Mesenchymal stem cell (in vitro differentiated cells and primary cell): ENCODE results near the gene SPSB1.

ENCODE experiments used
- DNase-seq: peaks from one replicate; pipeline ENCODE4 v3.0.0-alpha.2; 2013
- H2AFZ ChIP-seq: one replicate; pipeline ENCODE4 v1.6.1; 2013; ENCODE audit warnings: low read depth, mild to moderate bottlenecking, control low read depth, inconsistent platforms, low read length, moderate library complexity
- H2AK5ac ChIP-seq: 2 replicates; pipeline ENCODE4 v1.6.1; 2013; ENCODE audit warnings: low read length, moderate library complexity, mild to moderate bottlenecking, inconsistent platforms; ENCODE audit not compliant: severe bottlenecking
- H2BK120ac ChIP-seq: one replicate; pipeline ENCODE4 v1.6.1; 2013; ENCODE audit warnings: low read depth, mild to moderate bottlenecking, inconsistent platforms, low read length, moderate library complexity
- H2BK12ac ChIP-seq, 2 experiments: one replicate each; pipeline ENCODE4 v1.6.1; 2013; ENCODE audit warnings: inconsistent platforms in 2 of 2, low read length in 2 of 2, mild to moderate bottlenecking in 2 of 2, moderate library complexity in 2 of 2, control low read depth in 1 of 2
- H2BK15ac ChIP-seq: one replicate; pipeline ENCODE4 v1.6.1; 2013; ENCODE audit warnings: mild to moderate bottlenecking, low read depth, inconsistent platforms; ENCODE audit not compliant: poor library complexity, severe bottlenecking
- H2BK5ac ChIP-seq: 2 replicates; pipeline ENCODE4 v1.6.1; 2013; ENCODE audit warnings: low read depth, mild to moderate bottlenecking, low read length, control low read depth, inconsistent platforms; ENCODE audit not compliant: poor library complexity, severe bottlenecking
- H3K14ac ChIP-seq, 2 experiments: one replicate each; pipeline ENCODE4 v1.6.1; 2013; ENCODE audit warnings: inconsistent platforms in 2 of 2, low read length in 2 of 2, control low read depth in 1 of 2, mild to moderate bottlenecking in 1 of 2, moderate library complexity in 1 of 2
- H3K18ac ChIP-seq, 2 experiments: one replicate each; pipeline ENCODE4 v1.6.1; 2013; ENCODE audit warnings: inconsistent platforms in 2 of 2, low read length in 2 of 2, control low read depth in 1 of 2, low read depth in 1 of 2, mild to moderate bottlenecking in 1 of 2
- H3K23ac ChIP-seq, 2 experiments: one replicate each; pipeline ENCODE4 v1.6.1; 2013; ENCODE audit warnings: inconsistent platforms in 2 of 2, low read length in 2 of 2, mild to moderate bottlenecking in 2 of 2, moderate library complexity in 2 of 2, control low read depth in 1 of 2
- H3K27ac ChIP-seq: 2 replicates; pipeline ENCODE4 v1.5.1; 2013; ENCODE audit warnings: mild to moderate bottlenecking, moderate library complexity, low read length, control low read depth, inconsistent platforms; ENCODE audit not compliant: poor library complexity, severe bottlenecking
- H3K27me3 ChIP-seq, 2 experiments: 2 replicates each; pipeline versions ENCODE4 v1.6.1 to v1.7.0; 2013; ENCODE audit warnings: low read length in 2 of 2, mild to moderate bottlenecking in 2 of 2, moderate library complexity in 2 of 2, control low read depth in 1 of 2, inconsistent platforms in 1 of 2; ENCODE audit not compliant: control insufficient read depth in 1 of 2, insufficient read depth in 1 of 2
- H3K36me3 ChIP-seq, 2 experiments: 2 replicates each; pipeline versions ENCODE4 v1.6.1 to v1.7.0; 2013; ENCODE audit warnings: low read length in 2 of 2, control low read depth in 1 of 2, inconsistent platforms in 1 of 2, low read depth in 1 of 2, mild to moderate bottlenecking in 1 of 2; ENCODE audit not compliant: insufficient read depth in 2 of 2, control insufficient read depth in 1 of 2
- H3K4ac ChIP-seq, 2 experiments: one replicate each; pipeline ENCODE4 v1.6.1; 2013; ENCODE audit warnings: inconsistent platforms in 2 of 2, low read length in 2 of 2, mild to moderate bottlenecking in 2 of 2, moderate library complexity in 2 of 2, control low read depth in 1 of 2, low read depth in 1 of 2
- H3K4me1 ChIP-seq: 2 replicates; pipeline ENCODE4 v1.6.1; 2013; ENCODE audit warnings: low read depth, low read length, control low read depth; ENCODE audit not compliant: control insufficient read depth, insufficient read depth
- H3K4me2 ChIP-seq: 2 replicates; pipeline ENCODE4 v1.6.1; 2013; ENCODE audit warnings: low read length, mild to moderate bottlenecking, inconsistent platforms; ENCODE audit not compliant: poor library complexity, severe bottlenecking
- H3K4me3 ChIP-seq, 2 experiments: 2 replicates each; pipeline versions ENCODE4 v1.5.1 to v1.7.0; 2013; ENCODE audit warnings: low read length in 2 of 2, mild to moderate bottlenecking in 2 of 2, control low read depth in 1 of 2, low read depth in 1 of 2; ENCODE audit not compliant: insufficient read depth in 1 of 2
- H3K79me1 ChIP-seq: replicated peaks from 2 replicates; pipeline ENCODE4 v1.6.1; 2013; ENCODE audit warnings: mild to moderate bottlenecking, control low read depth, low read length, inconsistent platforms; ENCODE audit not compliant: poor library complexity, severe bottlenecking
- H3K9ac ChIP-seq: 2 replicates; pipeline ENCODE4 v1.7.0; 2013; ENCODE audit warnings: mild to moderate bottlenecking, low read length, moderate library complexity
- H3K9me3 ChIP-seq: 2 replicates; pipeline ENCODE4 v1.7.0; 2013; ENCODE audit warnings: mild to moderate bottlenecking, low read length; ENCODE audit not compliant: control insufficient read depth
- H4K8ac ChIP-seq: one replicate; pipeline ENCODE4 v1.6.1; 2013; ENCODE audit warnings: inconsistent platforms, mild to moderate bottlenecking, low read length, moderate library complexity
- H4K91ac ChIP-seq: one replicate; pipeline ENCODE4 v1.6.1; 2013; ENCODE audit warnings: mild to moderate bottlenecking, low read length, inconsistent platforms
- WGBS: methylation state at CpG from one replicate; pipeline ENCODE4 v1.1.7; 2013; ENCODE audit warnings: mixed read lengths; 5-methylcytosine and 5-hydroxymethylcytosine counted together

SPSB1 gene

DNA sequence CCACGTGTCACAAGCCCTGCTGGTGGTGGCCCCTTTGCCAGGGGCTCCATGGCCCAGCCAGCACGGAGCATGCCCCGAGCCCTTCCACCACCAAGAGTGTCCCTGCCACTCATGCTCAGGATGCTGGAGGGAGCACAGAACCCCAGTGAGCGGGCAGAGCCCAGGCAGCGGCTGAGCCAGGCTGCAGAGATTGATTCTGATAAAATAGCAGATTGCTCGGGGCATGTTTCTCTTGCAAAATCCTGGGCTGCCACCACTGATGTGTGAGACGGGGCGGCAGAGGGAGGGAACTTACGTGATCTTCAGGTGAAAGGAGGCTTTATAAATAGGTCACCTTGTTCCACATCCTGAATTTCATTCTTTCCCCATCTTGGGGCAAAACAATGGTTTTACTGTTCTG, 53.2 kb downstream of the SPSB1 start:
- Histone ChIP-seq H3K4ac (no peak overlapping the region), H3K14ac (no peak overlapping the region), H2AFZ (no peak overlapping the region), H3K23ac (no peak overlapping the region), H2BK15ac (no peak overlapping the region), H2BK120ac (no peak overlapping the region), H3K4me3 (no peak overlapping the region), H2BK5ac (no peak overlapping the region), H3K4me2 (no peak overlapping the region), H3K9me3 (no peaks in the 10 kb centered on the region), H3K27me3 (no peaks in the 10 kb centered on the region), H3K18ac (no peak overlapping the region), H4K91ac (no peak overlapping the region), H3K79me1 (peaks cover 33% of the 10 kb centered on the region), H3K27ac (no peak overlapping the region), H3K4me1 (peaks cover 43% of the 10 kb centered on the region), H2AK5ac (no peak overlapping the region), H4K8ac (no peak overlapping the region), H2BK12ac (no peak overlapping the region), H3K36me3 (peaks cover 44 to 48% of the 10 kb centered on the region in 2 experiments), H3K9ac (no peak overlapping the region)
- DNase-seq = no peak
- WGBS = 88% methylated on average over 8 of the region's 9 CpGs

DNA sequence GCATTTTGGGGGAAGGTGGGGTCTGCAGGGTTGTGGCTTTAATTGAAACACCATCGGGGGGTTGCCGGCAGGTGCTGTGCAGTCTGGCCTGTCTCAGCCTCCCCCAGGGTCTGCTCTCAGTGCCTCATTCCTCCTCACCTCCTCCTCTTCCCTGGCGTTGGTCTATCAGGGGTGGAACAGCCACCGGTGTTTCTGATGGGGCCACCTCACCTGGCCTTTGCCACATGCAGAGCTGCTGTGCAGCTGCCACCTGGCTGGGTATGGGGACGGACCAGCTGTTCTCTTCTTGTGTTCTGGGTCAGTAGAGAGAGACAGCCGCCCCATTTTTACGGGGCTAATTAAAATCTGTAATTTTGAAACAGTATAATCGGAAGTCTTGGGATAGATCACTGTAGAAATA, 53.9 kb downstream of the SPSB1 start:
- H3K27ac ChIP-seq = no peak overlapping the region
- H4K91ac ChIP-seq = peak overlapping the region; percentile 37
- WGBS = 98% methylated on average over 8 of the region's 8 CpGs
- no peak overlapping the region for H2BK15ac ChIP-seq
- peaks cover 40% of the 10 kb centered on the region for H3K4me1 ChIP-seq
- no peaks in the 10 kb centered on the region for H3K27me3 ChIP-seq
- no peak overlapping the region for H3K9ac ChIP-seq
- no peak overlapping the region for H2AFZ ChIP-seq
- H2AK5ac ChIP-seq = no peak overlapping the region
- H3K36me3 ChIP-seq = peaks cover 46 to 48% of the 10 kb centered on the region in 2 experiments
- no peak overlapping the region for H3K18ac ChIP-seq
- peaks cover 30% of the 10 kb centered on the region for H3K79me1 ChIP-seq
- no peak overlapping the region for H3K4me2 ChIP-seq
- no peak overlapping the region for H2BK12ac ChIP-seq
- no peak overlapping the region for H3K23ac ChIP-seq
- H3K14ac ChIP-seq = no peak overlapping the region
- no peaks in the 10 kb centered on the region for H3K9me3 ChIP-seq
- H3K4ac ChIP-seq = no peak overlapping the region
- DNase-seq = no peak
- no peak overlapping the region for H3K4me3 ChIP-seq
- H2BK120ac ChIP-seq = no peak overlapping the region
- no peak overlapping the region for H2BK5ac ChIP-seq
- H4K8ac ChIP-seq = no peak overlapping the region

DNA sequence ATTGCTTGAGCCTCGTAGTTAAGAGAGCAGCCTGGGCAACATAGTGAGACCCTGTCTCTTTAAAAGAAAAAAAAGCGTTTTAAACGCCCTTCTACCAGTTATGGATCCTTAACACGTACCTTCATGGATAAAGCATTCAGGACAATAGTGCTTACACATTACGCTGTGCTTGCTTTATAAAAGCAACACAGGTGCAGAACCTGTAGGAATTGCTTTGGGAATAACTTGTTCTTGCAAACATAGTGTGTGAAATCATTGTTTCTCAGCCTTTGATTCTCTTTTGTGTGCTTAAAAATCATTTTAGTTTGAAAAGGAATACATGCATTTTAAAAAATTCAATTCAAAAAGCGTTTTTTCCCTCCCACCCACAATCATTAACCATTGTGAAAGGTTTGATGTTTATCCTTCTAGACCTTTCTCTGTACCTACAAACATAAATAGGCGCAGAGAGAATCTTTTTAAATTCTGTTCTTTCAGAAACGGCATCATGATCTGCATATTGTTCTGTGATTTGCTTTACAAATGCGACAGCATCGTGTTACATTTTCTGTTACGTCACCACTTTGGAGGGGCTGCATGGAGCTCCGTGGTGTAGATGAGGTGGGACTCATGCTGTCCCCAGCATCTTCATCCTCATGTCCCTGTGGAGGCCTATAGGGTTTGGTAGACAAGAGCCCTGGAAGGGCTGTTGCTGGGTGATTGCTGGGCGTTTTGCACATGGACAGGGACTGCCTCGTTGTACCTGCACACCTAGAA, 54.6 kb downstream of the SPSB1 start:
- Histone ChIP-seq H3K27me3 (no peaks in the 10 kb centered on the region), H3K9me3 (no peaks in the 10 kb centered on the region), H3K36me3 (peaks cover 44 to 46% of the 10 kb centered on the region in 2 experiments), H3K18ac (no peak overlapping the region), H3K4me1 (peaks cover 41% of the 10 kb centered on the region), H3K4ac (no peak overlapping the region), H4K91ac (no peak overlapping the region), H3K4me3 (no peak overlapping the region), H3K79me1 (peaks cover 26% of the 10 kb centered on the region), H2BK5ac (no peak overlapping the region), H2AK5ac (no peak overlapping the region), H3K4me2 (no peak overlapping the region), H4K8ac (no peak overlapping the region), H3K23ac (no peak overlapping the region), H2BK12ac (peak overlapping the region in 1 of 2 experiments; percentile 18), H2AFZ (no peak overlapping the region), H3K14ac (no peak overlapping the region), H3K9ac (no peak overlapping the region), H2BK120ac (no peak overlapping the region), H2BK15ac (no peak overlapping the region), H3K27ac (no peak overlapping the region)
- DNase-seq = no peak
- WGBS = 84% methylated on average over 14 of the region's 14 CpGs

DNA sequence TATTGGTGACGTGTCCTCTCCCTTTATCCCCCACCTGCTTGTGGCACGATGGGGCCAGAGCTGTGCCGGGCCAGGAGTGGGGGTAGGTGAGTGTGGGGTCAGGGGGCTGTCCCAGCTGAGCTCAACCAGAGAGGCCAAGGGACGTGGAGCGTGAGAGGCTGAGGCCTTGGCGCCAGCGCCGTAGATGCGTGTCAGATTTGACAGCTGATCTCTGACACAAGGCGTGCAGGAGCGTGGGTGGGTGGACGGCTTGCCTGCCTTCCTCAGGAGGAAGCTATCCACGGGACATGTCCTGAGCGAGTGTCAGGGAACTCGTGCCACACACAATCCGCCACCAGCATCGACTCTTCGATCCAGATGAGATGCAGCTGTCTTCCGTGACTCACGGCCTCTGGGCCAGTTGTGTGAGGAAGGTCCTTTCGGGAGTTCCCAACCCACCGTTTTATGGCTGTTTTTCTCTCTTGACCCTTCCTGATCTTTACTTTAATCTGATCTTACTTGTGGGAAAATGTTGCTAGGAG, 56.7 kb downstream of the SPSB1 start:
- 52% methylated on average over 20 of the region's 22 CpGs for WGBS
- peak overlapping the region in 1 of 2 experiments; percentile 82 for H2BK12ac ChIP-seq
- peaks cover 43% of the 10 kb centered on the region for H3K4me1 ChIP-seq
- no peak overlapping the region for H3K27ac ChIP-seq
- H2AFZ ChIP-seq = no peak overlapping the region
- H2AK5ac ChIP-seq = no peak overlapping the region
- H2BK15ac ChIP-seq = no peak overlapping the region
- H4K91ac ChIP-seq = no peak overlapping the region
- DNase-seq = peak; percentile 94
- H2BK5ac ChIP-seq = no peak overlapping the region
- peak overlapping the region in 1 of 2 experiments; percentile 63 for H3K14ac ChIP-seq
- peak overlapping the region; percentile 41 for H3K9ac ChIP-seq
- peak overlapping the region in 1 of 2 experiments; percentile 35 for H3K4ac ChIP-seq
- H4K8ac ChIP-seq = peak overlapping the region; percentile 42
- no peak overlapping the region for H3K4me3 ChIP-seq
- H3K18ac ChIP-seq = peak overlapping the region in 1 of 2 experiments; percentile 75
- peak overlapping the region in 1 of 2 experiments; percentile 29 for H3K23ac ChIP-seq
- no peak overlapping the region for H2BK120ac ChIP-seq
- peaks cover 28 to 48% of the 10 kb centered on the region in 2 experiments for H3K36me3 ChIP-seq
- H3K27me3 ChIP-seq = no peaks in the 10 kb centered on the region
- H3K9me3 ChIP-seq = no peaks in the 10 kb centered on the region
- H3K79me1 ChIP-seq = peaks cover 22% of the 10 kb centered on the region
- H3K4me2 ChIP-seq = no peak overlapping the region
